H1 (cell line): Measurements from ENCODE around the gene FRMD3. TPM values are rescaled to one million over a fixed set of nuclear protein-coding genes. Genes with fewer than 3 reads are reported as not detected.

Source experiments
- BCL11A ChIP-seq, 2 experiments: IDR thresholded peaks; one replicate each; pipeline ENCODE4 v1.6.1; 2011; ENCODE audit warnings: low read depth in 2 of 2, low read length in 2 of 2, mild to moderate bottlenecking in 2 of 2
- EZH2 ChIP-seq: fragments of 200-600 bp; sonication (generic); IDR thresholded peaks from 2 replicates; pipeline ENCODE4 v1.7.1; 2012; ENCODE audit warnings: low read depth, mild to moderate bottlenecking, moderate library complexity, low read length, inconsistent platforms; ENCODE audit not compliant: severe bottlenecking
- POLR2AphosphoS5 ChIP-seq: IDR thresholded peaks from 2 replicates; pipeline ENCODE4 v1.6.1; 2011; ENCODE audit warnings: low read depth, low read length
- RBBP5 ChIP-seq: IDR thresholded peaks from 2 replicates; pipeline ENCODE4 v1.7.1; 2012; ENCODE audit warnings: low read depth, mild to moderate bottlenecking, inconsistent platforms, low read length, moderate library complexity, borderline replicate concordance
- SIN3A ChIP-seq, 2 experiments: IDR thresholded peaks in 1 of 2; conservative IDR thresholded peaks in 1 of 2; 2 replicates each; pipeline ENCODE4 v1.6.1; 2011 to 2012; ENCODE audit warnings: low read length in 2 of 2, improper control_type of control experiment in 1 of 2, low read depth in 1 of 2, mild to moderate bottlenecking in 1 of 2
- polyA plus RNA-seq, 7 experiments: library from polyadenylated mRNA; depleted of rRNA in 3 of 7; stranded (reverse) in 5 of 7; unstranded in 2 of 7; fragments of >200 nt in 5 of 7; fragments of 200-250 nt in 2 of 7; gene quantifications; 1 replicate in 5 of 7; 2 replicates in 1 of 7; 4 replicates in 1 of 7; pipeline versions ENCODE4 v1.2.1 to v1.2.3, GENCODE V29; 2011 to 2013; ENCODE audit warnings: missing spikeins in 2 of 7, mixed read lengths in 2 of 7
- total RNA-seq: library from RNA; stranded (reverse); fragmentation: NEBNext Ultra II Directional; extraction: Animal tissue kit (Norgen Biotek cat#: 25700); gene quantifications from 2 replicates; pipeline ENCODE4 v1.2.1, GENCODE V29; 2021
- TF ChIP-seq, protein P1 (sequence below): fragments of 300-600 bp; sonication (generic); IDR thresholded peaks from 2 replicates; pipeline ENCODE4 v1.7.1; 2012; ENCODE audit warnings: low read length, moderate library complexity, mild to moderate bottlenecking, inconsistent platforms; ENCODE audit not compliant: insufficient replicate concordance

The FRMD3 gene
- total and polyA plus RNA-seq, 2 of the 8 experiments (the other 6 are each of a cell fraction or from before 2014, with no cell fraction given) = 0.15 to 1.4 TPM

DNA sequence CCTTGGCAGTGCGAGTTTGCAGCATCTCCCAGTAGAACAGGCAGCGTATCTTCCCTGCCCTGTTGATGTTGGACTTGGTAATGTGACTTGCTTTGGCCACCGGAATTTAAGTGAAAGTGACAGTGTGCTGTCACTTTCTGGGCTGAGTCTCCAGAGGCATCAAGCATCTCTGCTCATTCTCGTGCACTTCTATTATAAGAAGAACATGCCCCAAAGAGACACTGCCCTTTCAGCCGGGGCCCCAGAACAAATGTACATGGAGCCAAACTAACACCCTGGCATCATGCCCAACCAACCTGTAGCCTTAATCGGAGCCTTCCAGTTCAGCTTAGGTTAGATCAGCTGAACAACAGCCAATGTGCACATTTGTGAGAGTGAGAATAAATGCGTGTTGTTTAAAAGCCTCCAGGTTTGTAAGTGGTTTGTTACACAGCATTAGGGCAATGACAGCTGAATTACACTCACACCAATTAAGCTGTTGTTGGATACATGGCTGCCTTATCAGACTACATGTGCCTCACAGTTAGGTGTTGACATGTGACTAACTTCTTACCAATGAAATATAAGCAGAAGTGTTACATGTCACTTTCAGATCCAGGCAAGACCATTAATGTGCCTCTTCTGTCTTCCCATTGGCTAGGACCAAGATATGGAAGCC is 22.1 kb upstream of the FRMD3 start (continued):
- TF ChIP-seq, protein P1, sequence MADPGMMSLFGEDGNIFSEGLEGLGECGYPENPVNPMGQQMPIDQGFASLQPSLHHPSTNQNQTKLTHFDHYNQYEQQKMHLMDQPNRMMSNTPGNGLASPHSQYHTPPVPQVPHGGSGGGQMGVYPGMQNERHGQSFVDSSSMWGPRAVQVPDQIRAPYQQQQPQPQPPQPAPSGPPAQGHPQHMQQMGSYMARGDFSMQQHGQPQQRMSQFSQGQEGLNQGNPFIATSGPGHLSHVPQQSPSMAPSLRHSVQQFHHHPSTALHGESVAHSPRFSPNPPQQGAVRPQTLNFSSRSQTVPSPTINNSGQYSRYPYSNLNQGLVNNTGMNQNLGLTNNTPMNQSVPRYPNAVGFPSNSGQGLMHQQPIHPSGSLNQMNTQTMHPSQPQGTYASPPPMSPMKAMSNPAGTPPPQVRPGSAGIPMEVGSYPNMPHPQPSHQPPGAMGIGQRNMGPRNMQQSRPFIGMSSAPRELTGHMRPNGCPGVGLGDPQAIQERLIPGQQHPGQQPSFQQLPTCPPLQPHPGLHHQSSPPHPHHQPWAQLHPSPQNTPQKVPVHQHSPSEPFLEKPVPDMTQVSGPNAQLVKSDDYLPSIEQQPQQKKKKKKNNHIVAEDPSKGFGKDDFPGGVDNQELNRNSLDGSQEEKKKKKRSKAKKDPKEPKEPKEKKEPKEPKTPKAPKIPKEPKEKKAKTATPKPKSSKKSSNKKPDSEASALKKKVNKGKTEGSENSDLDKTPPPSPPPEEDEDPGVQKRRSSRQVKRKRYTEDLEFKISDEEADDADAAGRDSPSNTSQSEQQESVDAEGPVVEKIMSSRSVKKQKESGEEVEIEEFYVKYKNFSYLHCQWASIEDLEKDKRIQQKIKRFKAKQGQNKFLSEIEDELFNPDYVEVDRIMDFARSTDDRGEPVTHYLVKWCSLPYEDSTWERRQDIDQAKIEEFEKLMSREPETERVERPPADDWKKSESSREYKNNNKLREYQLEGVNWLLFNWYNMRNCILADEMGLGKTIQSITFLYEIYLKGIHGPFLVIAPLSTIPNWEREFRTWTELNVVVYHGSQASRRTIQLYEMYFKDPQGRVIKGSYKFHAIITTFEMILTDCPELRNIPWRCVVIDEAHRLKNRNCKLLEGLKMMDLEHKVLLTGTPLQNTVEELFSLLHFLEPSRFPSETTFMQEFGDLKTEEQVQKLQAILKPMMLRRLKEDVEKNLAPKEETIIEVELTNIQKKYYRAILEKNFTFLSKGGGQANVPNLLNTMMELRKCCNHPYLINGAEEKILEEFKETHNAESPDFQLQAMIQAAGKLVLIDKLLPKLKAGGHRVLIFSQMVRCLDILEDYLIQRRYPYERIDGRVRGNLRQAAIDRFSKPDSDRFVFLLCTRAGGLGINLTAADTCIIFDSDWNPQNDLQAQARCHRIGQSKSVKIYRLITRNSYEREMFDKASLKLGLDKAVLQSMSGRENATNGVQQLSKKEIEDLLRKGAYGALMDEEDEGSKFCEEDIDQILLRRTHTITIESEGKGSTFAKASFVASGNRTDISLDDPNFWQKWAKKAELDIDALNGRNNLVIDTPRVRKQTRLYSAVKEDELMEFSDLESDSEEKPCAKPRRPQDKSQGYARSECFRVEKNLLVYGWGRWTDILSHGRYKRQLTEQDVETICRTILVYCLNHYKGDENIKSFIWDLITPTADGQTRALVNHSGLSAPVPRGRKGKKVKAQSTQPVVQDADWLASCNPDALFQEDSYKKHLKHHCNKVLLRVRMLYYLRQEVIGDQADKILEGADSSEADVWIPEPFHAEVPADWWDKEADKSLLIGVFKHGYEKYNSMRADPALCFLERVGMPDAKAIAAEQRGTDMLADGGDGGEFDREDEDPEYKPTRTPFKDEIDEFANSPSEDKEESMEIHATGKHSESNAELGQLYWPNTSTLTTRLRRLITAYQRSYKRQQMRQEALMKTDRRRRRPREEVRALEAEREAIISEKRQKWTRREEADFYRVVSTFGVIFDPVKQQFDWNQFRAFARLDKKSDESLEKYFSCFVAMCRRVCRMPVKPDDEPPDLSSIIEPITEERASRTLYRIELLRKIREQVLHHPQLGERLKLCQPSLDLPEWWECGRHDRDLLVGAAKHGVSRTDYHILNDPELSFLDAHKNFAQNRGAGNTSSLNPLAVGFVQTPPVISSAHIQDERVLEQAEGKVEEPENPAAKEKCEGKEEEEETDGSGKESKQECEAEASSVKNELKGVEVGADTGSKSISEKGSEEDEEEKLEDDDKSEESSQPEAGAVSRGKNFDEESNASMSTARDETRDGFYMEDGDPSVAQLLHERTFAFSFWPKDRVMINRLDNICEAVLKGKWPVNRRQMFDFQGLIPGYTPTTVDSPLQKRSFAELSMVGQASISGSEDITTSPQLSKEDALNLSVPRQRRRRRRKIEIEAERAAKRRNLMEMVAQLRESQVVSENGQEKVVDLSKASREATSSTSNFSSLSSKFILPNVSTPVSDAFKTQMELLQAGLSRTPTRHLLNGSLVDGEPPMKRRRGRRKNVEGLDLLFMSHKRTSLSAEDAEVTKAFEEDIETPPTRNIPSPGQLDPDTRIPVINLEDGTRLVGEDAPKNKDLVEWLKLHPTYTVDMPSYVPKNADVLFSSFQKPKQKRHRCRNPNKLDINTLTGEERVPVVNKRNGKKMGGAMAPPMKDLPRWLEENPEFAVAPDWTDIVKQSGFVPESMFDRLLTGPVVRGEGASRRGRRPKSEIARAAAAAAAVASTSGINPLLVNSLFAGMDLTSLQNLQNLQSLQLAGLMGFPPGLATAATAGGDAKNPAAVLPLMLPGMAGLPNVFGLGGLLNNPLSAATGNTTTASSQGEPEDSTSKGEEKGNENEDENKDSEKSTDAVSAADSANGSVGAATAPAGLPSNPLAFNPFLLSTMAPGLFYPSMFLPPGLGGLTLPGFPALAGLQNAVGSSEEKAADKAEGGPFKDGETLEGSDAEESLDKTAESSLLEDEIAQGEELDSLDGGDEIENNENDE = no peak
- TF ChIP-seq EZH2 (no peak), SIN3A (conservative IDR thresholded peaks at IDR 0.05 in 1 of 2, IDR thresholded peaks at IDR 0.05 in 1 of 2; ENCODE audit: low read depth in 1 of 2, low read length in 2 of 2) (no peak), BCL11A (IDR thresholded peaks at IDR 0.05; ENCODE audit: low read depth in 2 of 2, low read length in 2 of 2) (no peak), POLR2AphosphoS5 (no peak), RBBP5 (no peak)
